Measurements from ENCODE around the gene FUBP3. TPM values are rescaled to one million over a fixed set of nuclear protein-coding genes. Genes with fewer than 3 reads are reported as not detected.

FUBP3 gene
- total RNA-seq, 1 experiment from 2014 or later, result 52.3 TPM

Other genes starting within 250 kb of the FUBP3 start
- 20.9 and 25.2 TPM in 2 replicates for gene ASS1, start 134.6 kb upstream of the FUBP3 start, total RNA-seq (2014; rRNA removed; shearing (Covaris generic))
- gene PRDM12, start 85.0 kb downstream of the FUBP3 start, total RNA-seq (2014; rRNA removed; shearing (Covaris generic)), result not detected in 2 replicates
- gene EXOSC2, start 114.2 kb downstream of the FUBP3 start, total RNA-seq (2014; rRNA removed; shearing (Covaris generic)), result 25.9 and 41.5 TPM in 2 replicates